CD14-positive monocyte (primary cell): ENCODE measurements around the gene EPPIN. TPM values are rescaled to one million over a fixed set of nuclear protein-coding genes. Genes with fewer than 3 reads are reported as not detected.

ENCODE experiments used
- DNase-seq, 3 donors: peaks; one replicate each; pipeline ENCODE4 v3.0.0-alpha.2; 2011 to 2022
- H2AFZ ChIP-seq: 2 replicates; pipeline ENCODE4 v1.6.0; 2012; ENCODE audit warnings: mild to moderate bottlenecking, low read depth, low read length, inconsistent platforms; ENCODE audit not compliant: insufficient read depth, poor library complexity, severe bottlenecking
- H3K27ac ChIP-seq, 2 donors: 1 replicate in 1 of 2; 2 replicates in 1 of 2; pipeline ENCODE4 v1.5.1; 2012 to 2013; ENCODE audit warnings: low read length in 2 of 2, control low read depth in 1 of 2, inconsistent platforms in 1 of 2, low read depth in 1 of 2, mild to moderate bottlenecking in 1 of 2
- H3K27me3 ChIP-seq, 2 donors: one replicate each; pipeline versions ENCODE4 v1.6.0 to v1.6.1; 2011 to 2013; ENCODE audit warnings: low read length in 2 of 2; ENCODE audit not compliant: control insufficient read depth in 2 of 2, insufficient read depth in 2 of 2
- H3K36me3 ChIP-seq, 2 donors: replicated peaks in 1 of 2; 1 replicate in 1 of 2; 2 replicates in 1 of 2; pipeline versions ENCODE4 v1.5.1 to v1.6.1; 2012 to 2013; ENCODE audit warnings: low read length in 2 of 2, control low read depth in 1 of 2, inconsistent platforms in 1 of 2, mild to moderate bottlenecking in 1 of 2; ENCODE audit not compliant: insufficient read depth in 2 of 2, control insufficient read depth in 1 of 2
- H3K4me1 ChIP-seq, 2 donors: 1 replicate in 1 of 2; 2 replicates in 1 of 2; pipeline versions ENCODE4 v1.5.1 to v1.6.1; 2012 to 2013; ENCODE audit warnings: low read length in 2 of 2, control low read depth in 1 of 2, inconsistent platforms in 1 of 2, mild to moderate bottlenecking in 1 of 2, moderate library complexity in 1 of 2; ENCODE audit not compliant: insufficient read depth in 2 of 2, control insufficient read depth in 1 of 2
- H3K4me2 ChIP-seq: replicated peaks from 2 replicates; pipeline ENCODE3; 2012; ENCODE audit warnings: low read length, moderate library complexity, mild to moderate bottlenecking; ENCODE audit not compliant: poor library complexity, severe bottlenecking; ENCODE audit errors: extremely low read depth
- H3K4me3 ChIP-seq, 3 experiments: fragments of 200-600 bp in 1 of 3; sonication (generic) in 1 of 3; replicated peaks in 1 of 3; 1 replicate in 2 of 3; 2 replicates in 1 of 3; pipeline ENCODE4 v1.5.1; 2011 to 2013; ENCODE audit warnings: low read length in 3 of 3, mild to moderate bottlenecking in 3 of 3, control low read depth in 2 of 3, low read depth in 2 of 3, inconsistent platforms in 1 of 3, moderate library complexity in 1 of 3
- H3K79me2 ChIP-seq: 2 replicates; pipeline ENCODE4 v1.6.0; 2012; ENCODE audit warnings: mild to moderate bottlenecking, control low read depth, inconsistent platforms, low read length, moderate library complexity; ENCODE audit not compliant: insufficient read depth
- H3K9ac ChIP-seq: 2 replicates; pipeline ENCODE4 v1.6.0; 2017; ENCODE audit warnings: low read length, mild to moderate bottlenecking; ENCODE audit not compliant: insufficient read depth, poor library complexity, severe bottlenecking
- H3K9me3 ChIP-seq, 2 donors: replicated peaks in 1 of 2; 1 replicate in 1 of 2; 2 replicates in 1 of 2; pipeline versions ENCODE4 v1.5.1 to v1.6.1; 2012 to 2013; ENCODE audit warnings: low read length in 2 of 2, control low read depth in 1 of 2; ENCODE audit not compliant: control insufficient read depth in 1 of 2, insufficient read depth in 1 of 2
- H4K20me1 ChIP-seq: 2 replicates; pipeline ENCODE4 v1.6.0; 2012; ENCODE audit warnings: mild to moderate bottlenecking, low read length, control low read depth, moderate library complexity; ENCODE audit not compliant: insufficient read depth
- H3K27ac Mint-ChIP-seq, 7 donors: one replicate each; pipeline ENCODE4 v1.8.0; 2020; ENCODE audit warnings: mild to moderate bottlenecking in 7 of 7, mixed read lengths in 7 of 7, moderate library complexity in 6 of 7, inconsistent platforms in 2 of 7
- H3K27me3 Mint-ChIP-seq, 3 donors: one replicate each; pipeline ENCODE4 v1.8.0; 2021 to 2022; ENCODE audit warnings: low read depth in 3 of 3, mild to moderate bottlenecking in 3 of 3, mixed read lengths in 3 of 3, moderate library complexity in 3 of 3, inconsistent platforms in 1 of 3
- H3K36me3 Mint-ChIP-seq, 2 donors: one replicate each; pipeline ENCODE4 v1.8.0; 2020; ENCODE audit warnings: mixed read lengths in 2 of 2, inconsistent platforms in 1 of 2, mild to moderate bottlenecking in 1 of 2
- H3K4me1 Mint-ChIP-seq: one replicate; pipeline ENCODE4 v1.8.0; 2020; ENCODE audit warnings: mild to moderate bottlenecking, mixed read lengths
- H3K4me3 Mint-ChIP-seq, 2 donors: one replicate each; pipeline ENCODE4 v1.8.0; 2020; ENCODE audit warnings: mild to moderate bottlenecking in 2 of 2, mixed read lengths in 2 of 2, moderate library complexity in 1 of 2
- H3K9me3 Mint-ChIP-seq, 7 donors: one replicate each; pipeline ENCODE4 v1.8.0; 2020 to 2022; ENCODE audit warnings: mixed read lengths in 7 of 7, mild to moderate bottlenecking in 6 of 7, moderate library complexity in 6 of 7, inconsistent platforms in 2 of 7
- CTCF ChIP-seq: fragments of 200-600 bp; IDR thresholded peaks from one replicate; pipeline ENCODE4 v1.8.0; 2022; ENCODE audit warnings: antibody characterized with exemption, mild to moderate bottlenecking
- WGBS: methylation state at CpG from one replicate; pipeline ENCODE4 v1.1.5; 2013; ENCODE audit warnings: missing lambda C conversion rate; ENCODE audit not compliant: insufficient coverage; 5-methylcytosine and 5-hydroxymethylcytosine counted together
- intact Hi-C, 2 donors: fragments of 100-400 bp; cut with micrococcal nuclease; formaldehyde crosslinking; loops; one replicate each; pipeline versions ENCODE4 v1.15.0 to v1.15.1; 2023
- polyA plus RNA-seq, 3 donors: library from polyadenylated mRNA; depleted of rRNA in 1 of 3; unstranded in 2 of 3; stranded (reverse) in 1 of 3; fragments of 300-500 nt in 2 of 3; fragments of >200 nt in 1 of 3; fragmentation: Illumina TruSeq in 2 of 3; gene quantifications; 1 replicate in 2 of 3; 2 replicates in 1 of 3; pipeline ENCODE4 v1.2.3, GENCODE V29; 2012 to 2021

EPPIN gene
- polyA plus RNA-seq, 3 donors: not detected

- H3K4me3 ChIP-seq: no peak overlapping the region
- H3K27ac Mint-ChIP-seq: peak overlapping the region in 1 of 7 donors; percentile 19
- no peaks in the 10 kb centered on the region for H3K79me2 ChIP-seq
- H3K4me1 ChIP-seq: no peaks in the 10 kb centered on the region
- no peaks in the 10 kb centered on the region for H3K4me1 Mint-ChIP-seq
- H3K36me3 ChIP-seq: no peaks in the 10 kb centered on the region
- intact Hi-C loops: no loop called here
- H3K27me3 ChIP-seq: no peaks in the 10 kb centered on the region
- no peak overlapping the region for H3K4me3 Mint-ChIP-seq
- H3K27ac ChIP-seq: no peak overlapping the region
- WGBS: no CpG with 5 or more reads among the region's 2 CpGs
- H3K9me3 ChIP-seq: no peaks in the 10 kb centered on the region
- H3K9me3 Mint-ChIP-seq: peaks cover 0 to 8% (median 3%) of the 10 kb centered on the region in 7 donors
- peaks cover 3 to 15% (median 14%) of the 10 kb centered on the region in 3 donors for H3K27me3 Mint-ChIP-seq
- no peak for TF ChIP-seq CTCF
- H3K36me3 Mint-ChIP-seq: no peaks in the 10 kb centered on the region
- no peak for DNase-seq
- H3K9ac ChIP-seq: no peak overlapping the region
- H3K4me2 ChIP-seq: no peak overlapping the region
- no peak overlapping the region for H2AFZ ChIP-seq
- no peaks in the 10 kb centered on the region for H4K20me1 ChIP-seq
Observed at GRCh38 chr20:45564760-45565276, 17.6 kb upstream of the EPPIN start.

GRCh38 chr20:45555198-45555597, 8.0 kb upstream of the EPPIN start:
- H3K9me3 Mint-ChIP-seq: peaks cover 0 to 4% (median 3%) of the 10 kb centered on the region in 7 donors
- Histone ChIP-seq H3K4me3 (no peak overlapping the region), H3K9ac (no peak overlapping the region), H3K4me2 (no peak overlapping the region), H4K20me1 (no peaks in the 10 kb centered on the region), H3K9me3 (no peaks in the 10 kb centered on the region), H3K4me1 (no peaks in the 10 kb centered on the region), H3K79me2 (no peaks in the 10 kb centered on the region), H2AFZ (no peak overlapping the region), H3K27me3 (peaks cover 0 to 6% of the 10 kb centered on the region in 2 donors), H3K27ac (no peak overlapping the region), H3K36me3 (no peaks in the 10 kb centered on the region)
- no peak for DNase-seq
- 83% methylated on average over 1 of the region's 1 CpG for WGBS
- no peaks in the 10 kb centered on the region for H3K36me3 Mint-ChIP-seq
- H3K27ac Mint-ChIP-seq: no peak overlapping the region
- H3K27me3 Mint-ChIP-seq: peaks cover 3 to 10% (median 8%) of the 10 kb centered on the region in 3 donors
- no peak for TF ChIP-seq CTCF
- intact Hi-C loops: no loop called here
- H3K4me3 Mint-ChIP-seq: no peak overlapping the region
- H3K4me1 Mint-ChIP-seq: no peaks in the 10 kb centered on the region
